GM11168 (cell line): ENCODE results near the gene TCHP.
"Not testable (repeated sequence)": the region's sequence is repeated elsewhere in the genome, so short reads cannot be mapped to it uniquely, and the experiment has no call there.

Source experiments
- in situ Hi-C: fragments of 300-500 bp; cut with MboI; formaldehyde crosslinking; loops from one replicate; pipeline ENCODE4 v1.12.0; 2022; ENCODE audit warnings: low sequenced_read_pairs; ENCODE audit not compliant: unreplicated experiment

TCHP gene

GRCh38 chr12:109902891-109903418, 2.9 kb downstream of the TCHP start:
- in situ Hi-C loops, result no loop called here

- in situ Hi-C loops, result no loop called here
Measured at GRCh38 chr12:109905301-109905700, 5.2 kb downstream of the TCHP start.

GRCh38 chr12:109910254-109910968, 10.3 kb downstream of the TCHP start:
- in situ Hi-C loops, result no loop called here

GRCh38 chr12:109910969-109911348, 10.9 kb downstream of the TCHP start:
- in situ Hi-C loops, result no loop called here

GRCh38 chr12:109912855-109913321, 12.8 kb downstream of the TCHP start:
- in situ Hi-C loops, result no loop called here

- in situ Hi-C loops, result no loop called here
Measured at GRCh38 chr12:109914461-109914860, 14.4 kb downstream of the TCHP start.

GRCh38 chr12:109915171-109916040, 15.3 kb downstream of the TCHP start:
- in situ Hi-C loops, result no loop called here

GRCh38 chr12:109916045-109916444, 16.0 kb downstream of the TCHP start:
- in situ Hi-C loops, result no loop called here

GRCh38 chr12:109919456-109919855, 19.4 kb downstream of the TCHP start:
- in situ Hi-C loops, result no loop called here

GRCh38 chr12:109920261-109920780, 20.2 kb downstream of the TCHP start:
- in situ Hi-C loops, result no loop called here

- in situ Hi-C loops, result no loop called here
Measured at GRCh38 chr12:109921982-109922381, 21.9 kb downstream of the TCHP start.

- in situ Hi-C loops, result no loop called here
Measured at GRCh38 chr12:109923038-109923437, 23.0 kb downstream of the TCHP start.

GRCh38 chr12:109923481-109924245, 23.6 kb downstream of the TCHP start:
- in situ Hi-C loops, result no loop called here

GRCh38 chr12:109925185-109925840, 25.2 kb downstream of the TCHP start:
- in situ Hi-C loops, result no loop called here

GRCh38 chr12:109926016-109926415, 25.9 kb downstream of the TCHP start:
- in situ Hi-C loops, result no loop called here

GRCh38 chr12:109926488-109927210, 26.6 kb downstream of the TCHP start:
- in situ Hi-C loops, result no loop called here

- in situ Hi-C loops, result no loop called here
Measured at GRCh38 chr12:109927622-109928021, 27.5 kb downstream of the TCHP start.

GRCh38 chr12:109928058-109928656, 28.1 kb downstream of the TCHP start:
- in situ Hi-C loops, result no loop called here

GRCh38 chr12:109929326-109929725, 29.3 kb downstream of the TCHP start:
- in situ Hi-C loops, result not testable (repeated sequence)
